A549 (cell line): ENCODE data around the gene ROBO1.

Experiments
- CTCF ChIP-seq: fragments of >200 bp; sonication (Bioruptor Twin); formaldehyde crosslinking; IDR thresholded peaks from 3 replicates; pipeline ENCODE4 v1.5.1; 2016
- ELK1 ChIP-seq: fragments of 150-350 bp; IDR thresholded peaks from 2 replicates; pipeline ENCODE4 v1.6.1; 2014; ENCODE audit warnings: low read depth, mild to moderate bottlenecking, low read length
- ESRRA ChIP-seq: fragments of 150-350 bp; IDR thresholded peaks from 2 replicates; pipeline ENCODE4 v1.6.1; 2014; ENCODE audit warnings: mild to moderate bottlenecking, low read length, borderline replicate concordance
- GATA3 ChIP-seq: IDR thresholded peaks from 2 replicates; pipeline ENCODE4 v1.6.1; 2012; ENCODE audit warnings: borderline replicate concordance
- MAFK ChIP-seq: fragments of 450-650 bp; IDR thresholded peaks from 2 replicates; pipeline ENCODE4 v1.6.1; 2014; ENCODE audit not compliant: partially characterized antibody
- MYC ChIP-seq: IDR thresholded peaks from 2 replicates; pipeline ENCODE4 v1.6.1; 2012; ENCODE audit warnings: mild to moderate bottlenecking, inconsistent platforms, low read length, improper control_type of control experiment, borderline replicate concordance
- PBX3 ChIP-seq: IDR thresholded peaks from 2 replicates; pipeline ENCODE4 v1.6.1; 2012
- POLR2A ChIP-seq: IDR thresholded peaks from 2 replicates; pipeline ENCODE4 v1.6.1; 2012; ENCODE audit warnings: mild to moderate bottlenecking, low read length
- REST ChIP-seq: fragments of 200-600 bp; sonication (generic); IDR thresholded peaks from 2 replicates; pipeline ENCODE4 v1.6.1; 2016; ENCODE audit warnings: antibody characterized with exemption, mild to moderate bottlenecking, moderate library complexity
- RNF2 ChIP-seq: fragments of 200-600 bp; sonication (generic); IDR thresholded peaks from 2 replicates; pipeline ENCODE4 v1.6.1; 2016; ENCODE audit warnings: low read depth, mild to moderate bottlenecking, antibody characterized with exemption, moderate library complexity, borderline replicate concordance
- USF2 ChIP-seq: fragments of 450-650 bp; IDR thresholded peaks from 2 replicates; pipeline ENCODE4 v1.6.1; 2014; ENCODE audit warnings: antibody characterized with exemption

GRCh38 chr3:78879295-78879860 lies 888.4 kb downstream of the ROBO1 start:
- TF ChIP-seq POLR2A = no peak
- no peak for TF ChIP-seq CTCF
- TF ChIP-seq ELK1 = no peak
- no peak for TF ChIP-seq GATA3
- TF ChIP-seq USF2 = no peak
- no peak for TF ChIP-seq RNF2
- no peak for TF ChIP-seq REST
- TF ChIP-seq PBX3 = no peak
- no peak for TF ChIP-seq MYC
- no peak for TF ChIP-seq ESRRA
- no peak for TF ChIP-seq MAFK
